GM19324 (cell line): Measurements from ENCODE around the gene EXOSC2.
A peak's percentile ranks its signal among the peaks of the same experiment; 100 is the strongest.

Source experiments
- ATAC-seq: cut with Tn5 transposase; IDR thresholded peaks from one replicate; pipeline ENCODE4 v1.9.1; 2021; ENCODE audit warnings: mild to moderate bottlenecking, moderate library complexity; ENCODE audit not compliant: unreplicated experiment, low FRiP score

Gene EXOSC2

DNA sequence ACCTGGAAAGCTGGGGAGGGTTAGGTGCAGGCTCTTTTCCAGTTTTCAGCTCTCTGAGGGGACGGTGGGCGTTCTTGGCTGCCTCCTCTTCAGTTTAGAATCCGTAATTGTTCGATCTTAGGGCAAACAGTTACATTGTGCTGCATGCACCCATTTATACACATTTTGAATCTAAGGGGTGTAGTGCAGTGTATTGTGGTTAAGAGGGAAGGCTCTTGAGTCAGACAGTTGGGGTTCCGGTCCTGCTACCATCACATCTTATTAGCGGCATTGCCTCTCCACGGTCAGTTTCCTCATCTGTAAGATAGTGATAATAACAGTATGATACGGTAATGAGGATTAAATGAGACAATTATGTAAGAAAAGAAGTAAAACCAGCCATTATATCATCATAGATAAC is 625 bp downstream of the EXOSC2 start:
- ATAC-seq, result no peak

DNA sequence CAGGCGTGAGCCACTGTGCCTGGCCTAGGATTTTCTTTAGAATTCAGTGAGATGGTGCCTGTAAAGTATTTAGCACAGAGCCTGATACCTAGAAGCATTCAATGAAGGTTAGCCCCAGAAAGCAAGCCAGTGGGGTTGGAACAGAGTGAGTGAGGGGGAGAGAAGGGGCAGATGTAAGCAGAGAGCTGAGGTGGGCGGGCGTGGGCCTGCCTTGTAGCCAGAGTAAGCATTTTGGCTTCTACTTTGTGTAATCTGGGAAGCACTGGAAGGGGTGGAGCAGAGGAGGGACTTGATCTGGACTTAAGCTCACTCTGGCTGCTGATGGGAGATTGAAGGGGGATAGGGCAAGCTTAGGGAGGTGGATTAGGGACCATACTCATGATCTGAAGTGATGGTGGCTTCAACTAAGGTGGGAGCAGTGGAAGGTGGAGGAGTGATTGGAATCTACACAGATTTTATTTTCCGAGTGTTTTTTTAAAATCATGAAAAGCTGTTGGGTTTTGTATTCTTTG is 2.6 kb downstream of the EXOSC2 start:
- no peak for ATAC-seq

DNA sequence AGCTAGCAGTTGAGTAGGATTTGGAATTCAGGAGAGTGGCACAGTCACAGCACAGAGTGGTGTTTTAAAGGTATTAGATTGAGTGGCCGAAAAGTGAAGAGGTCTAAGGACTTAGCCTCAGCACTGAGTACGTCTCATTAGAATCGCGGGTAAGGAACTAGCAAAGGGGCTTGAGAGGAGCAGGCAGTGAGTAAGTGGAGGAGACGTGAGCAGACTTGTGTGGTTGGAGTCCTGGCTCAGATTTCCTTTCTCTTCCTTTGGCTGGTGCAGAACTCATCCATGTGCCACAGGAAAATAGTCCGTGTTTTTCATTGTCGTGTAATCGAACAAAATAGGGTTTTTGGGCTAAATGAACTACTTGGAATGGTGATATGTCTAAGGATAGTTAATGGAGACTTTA is 3.4 kb downstream of the EXOSC2 start:
- ATAC-seq, result no peak

- ATAC-seq, result no peak
Observed at GRCh38 chr9:130698514-130698913, 4.9 kb downstream of the EXOSC2 start.

DNA sequence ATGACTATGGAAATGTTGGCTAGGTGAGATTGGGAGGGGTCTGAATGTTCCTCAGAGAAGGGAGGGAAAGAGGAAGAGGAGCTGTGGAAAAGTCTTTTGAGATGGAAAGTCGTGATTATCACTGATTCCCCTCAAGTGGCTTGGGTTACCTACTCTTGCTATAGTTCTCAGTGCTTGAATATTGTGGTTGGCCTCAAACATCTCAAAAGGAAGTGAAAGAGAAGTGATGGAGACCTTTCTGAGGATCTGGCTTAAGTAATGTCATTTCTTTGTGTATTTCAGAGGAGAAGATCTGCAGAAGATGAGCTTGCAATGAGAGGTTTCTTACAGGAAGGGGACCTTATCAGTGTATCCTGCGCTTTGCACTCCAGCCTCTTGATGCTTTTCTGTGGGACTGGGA is 5.5 kb downstream of the EXOSC2 start:
- no peak for ATAC-seq

DNA sequence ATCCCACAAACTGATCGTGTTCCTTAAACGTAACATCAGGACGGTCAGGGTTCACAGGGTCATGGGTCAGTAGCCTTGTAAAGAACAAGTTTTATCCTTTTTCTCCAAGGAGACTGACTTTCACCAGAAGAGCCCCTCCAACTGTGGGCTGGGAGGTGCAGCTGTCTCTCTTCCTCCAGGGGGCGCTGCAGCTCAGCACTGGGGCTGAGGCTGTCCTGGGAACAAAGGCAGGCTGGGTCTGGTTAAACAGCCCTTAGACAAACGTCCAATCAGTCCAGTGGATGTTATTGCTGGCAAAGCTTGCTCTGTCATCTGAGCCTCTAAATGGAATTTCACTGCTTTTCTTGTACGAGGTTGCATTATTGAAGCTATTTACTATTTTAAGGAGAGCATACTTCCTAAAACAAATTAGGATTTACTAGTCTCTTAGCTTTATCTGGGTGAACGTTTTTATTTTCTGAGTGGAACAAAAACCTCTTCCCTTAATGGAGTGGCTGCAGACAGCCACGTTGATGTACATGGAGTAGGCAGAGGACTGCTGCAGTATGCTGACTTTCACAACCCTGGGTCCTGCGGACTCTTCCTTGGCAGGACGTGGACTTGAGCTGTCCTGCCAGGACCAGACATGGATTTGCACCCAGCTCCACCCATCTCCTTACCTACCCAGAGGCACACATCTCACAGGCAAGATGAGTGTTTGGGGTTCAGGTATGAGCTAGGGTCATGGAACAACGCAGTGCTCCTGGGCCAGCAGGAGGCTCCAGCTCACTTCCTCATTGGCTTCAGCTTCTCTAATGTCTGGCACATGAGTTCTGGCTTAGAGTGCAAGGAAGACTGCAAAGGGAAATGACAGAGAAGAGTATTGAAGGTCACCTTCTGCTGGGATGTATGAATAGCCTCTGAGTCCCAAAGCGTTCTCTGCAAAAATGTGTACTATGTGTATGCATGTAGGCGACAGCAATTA is 7.8 kb downstream of the EXOSC2 start:
- ATAC-seq, result no peak

DNA sequence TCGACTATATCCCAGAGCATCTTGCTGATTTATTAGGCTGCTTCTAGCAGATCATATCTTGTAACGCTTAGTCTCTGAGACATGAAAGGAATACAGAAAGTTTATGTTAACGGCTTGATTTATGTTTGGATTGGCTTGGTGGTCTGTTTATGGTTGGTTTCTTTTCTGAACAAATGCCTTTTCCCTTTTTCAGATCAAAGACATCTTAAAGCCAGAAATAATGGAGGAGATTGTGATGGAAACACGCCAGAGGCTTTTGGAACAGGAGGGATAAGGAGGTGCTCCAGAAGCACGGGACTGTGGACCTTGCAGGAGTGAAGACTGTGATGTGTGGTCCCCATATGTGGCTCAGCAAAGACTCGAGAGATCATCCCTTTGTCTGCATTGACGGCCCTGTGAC is 9.9 kb downstream of the EXOSC2 start:
- no peak for ATAC-seq

DNA sequence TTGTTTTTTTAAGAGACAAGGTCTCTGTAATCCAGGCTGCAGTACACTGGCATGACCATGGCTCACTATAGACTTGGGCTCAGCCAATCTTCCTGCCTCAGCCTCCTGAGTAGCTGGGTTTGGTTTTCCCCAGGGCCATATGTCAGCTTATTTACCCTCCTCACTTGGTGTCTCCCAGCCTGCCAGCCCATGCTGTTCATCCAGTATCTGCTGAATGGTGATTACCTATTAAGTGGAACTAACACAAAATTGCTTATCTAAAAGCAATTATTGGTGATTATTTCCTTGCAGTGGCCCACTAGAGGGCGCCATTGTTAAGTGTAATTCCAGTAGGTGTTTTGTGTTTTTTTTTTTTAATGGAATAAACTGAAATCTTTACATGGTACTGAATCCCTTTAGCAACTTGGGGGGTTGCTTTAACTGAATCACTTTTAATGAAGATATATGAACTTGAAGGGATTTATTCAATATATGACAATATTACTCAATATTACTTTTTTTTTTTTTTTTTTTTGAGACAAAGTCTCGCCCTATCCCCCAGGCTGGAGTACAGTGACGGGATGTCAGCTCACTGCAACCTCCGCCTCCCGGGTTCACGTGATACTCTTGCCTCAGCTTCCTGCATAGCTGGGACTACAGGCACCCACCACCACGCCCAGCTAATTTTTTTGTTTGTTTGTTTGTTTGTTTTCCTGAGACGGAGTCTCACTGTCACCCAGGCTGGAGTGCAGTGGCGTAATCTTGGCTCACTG is 13.8 kb downstream of the EXOSC2 start:
- ATAC-seq, result no peak

- ATAC-seq, result no peak
Observed at GRCh38 chr9:130710822-130711352, 17.3 kb downstream of the EXOSC2 start.

DNA sequence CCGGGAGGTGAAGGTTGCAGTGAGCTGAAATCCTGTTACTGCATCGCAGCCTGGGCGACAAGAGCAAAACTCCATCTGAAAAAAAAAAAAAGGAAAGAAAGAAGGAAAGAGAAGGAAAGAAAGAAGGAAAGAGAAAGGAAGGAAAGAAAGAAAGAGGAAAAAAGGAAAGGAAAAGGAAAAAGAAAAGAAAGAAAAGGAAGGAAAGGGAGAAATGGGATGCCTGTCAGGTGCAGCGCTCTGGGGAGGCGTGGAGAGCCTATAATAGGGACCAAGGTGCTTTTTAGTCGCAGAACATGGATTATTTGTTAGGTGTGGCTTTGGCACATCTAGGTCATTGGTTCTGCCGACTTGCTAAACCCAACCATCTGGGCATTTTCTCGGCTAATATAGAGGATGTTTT is 17.9 kb downstream of the EXOSC2 start:
- no peak for ATAC-seq

DNA sequence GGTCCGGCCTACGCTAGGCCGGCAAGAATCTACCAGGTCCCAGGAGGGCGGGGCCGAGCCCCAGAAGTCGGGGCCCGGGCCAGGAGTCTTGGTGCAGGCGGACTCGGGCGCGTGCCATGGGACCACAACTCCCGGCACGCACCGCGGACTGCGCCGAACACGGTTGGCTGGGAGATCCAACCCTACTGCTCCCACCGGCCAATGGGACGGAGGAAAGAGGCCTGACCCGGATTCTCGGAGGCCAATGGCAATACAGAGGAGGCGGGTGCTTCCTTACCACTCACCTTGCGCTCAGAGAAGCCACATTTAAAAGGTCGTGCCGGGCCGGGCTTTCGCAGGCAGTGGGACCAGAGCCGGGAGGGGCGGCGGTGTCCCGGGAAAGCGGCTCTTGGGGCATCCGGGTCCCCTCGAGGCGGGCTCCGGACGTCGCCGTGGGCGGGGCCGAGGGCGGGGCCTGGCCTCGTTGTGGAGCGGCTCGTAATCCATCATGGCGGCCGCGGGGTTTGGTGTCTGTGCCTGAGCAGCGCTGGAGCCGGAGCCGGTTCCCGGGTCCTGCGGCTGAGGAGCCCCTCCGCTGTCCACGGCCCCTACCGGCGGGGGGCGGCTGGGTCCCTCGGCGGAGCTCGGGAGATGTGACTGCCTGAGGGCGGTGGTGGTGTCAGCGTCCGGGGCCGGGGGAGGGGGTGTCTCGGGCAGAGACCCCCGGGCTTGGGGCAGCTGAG is 19.1 kb downstream of the EXOSC2 start:
- ATAC-seq, result peak; percentile 98

DNA sequence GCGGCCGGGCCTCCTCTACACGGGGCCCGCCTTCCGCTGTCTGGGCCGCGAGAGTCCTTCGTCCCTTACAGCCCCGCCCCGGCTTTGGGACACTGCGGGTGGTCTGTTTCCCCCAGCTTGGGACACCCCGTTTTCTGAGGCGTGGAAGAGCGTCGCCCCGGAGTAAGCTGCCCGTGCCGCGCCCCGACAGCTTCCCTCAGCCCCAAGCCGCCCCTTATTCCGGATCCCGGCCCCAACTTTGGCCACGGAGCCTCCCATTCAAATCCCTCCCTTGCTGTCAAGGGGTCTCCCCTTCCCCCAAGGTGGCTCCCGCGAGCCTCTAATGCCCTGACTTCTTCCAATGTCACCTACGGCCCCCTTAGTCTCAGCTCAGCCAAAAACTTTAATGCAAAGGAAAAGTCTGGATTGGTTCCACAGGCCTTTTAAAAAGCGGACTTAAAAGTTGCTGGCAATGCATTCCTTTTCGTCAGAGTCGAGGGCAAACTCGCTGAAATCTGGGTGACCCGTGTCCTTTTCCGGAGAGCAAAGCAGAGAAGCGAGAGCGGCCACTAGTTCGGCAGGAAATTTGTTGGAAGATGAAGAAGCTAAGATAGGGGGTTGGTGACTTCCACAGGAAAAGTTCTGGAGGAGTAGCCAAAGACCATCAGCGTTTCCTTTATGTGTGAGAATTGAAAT is 19.8 kb downstream of the EXOSC2 start:
- no peak for ATAC-seq

- no peak for ATAC-seq
Observed at GRCh38 chr9:130714586-130715110, 21.1 kb downstream of the EXOSC2 start.

- ATAC-seq, result no peak
Observed at GRCh38 chr9:130715270-130715669, 21.7 kb downstream of the EXOSC2 start.

- no peak for ATAC-seq
Observed at GRCh38 chr9:130718562-130718961, 25.0 kb downstream of the EXOSC2 start.

GRCh38 chr9:130720762-130721161 is 27.2 kb downstream of the EXOSC2 start:
- ATAC-seq, result no peak

DNA sequence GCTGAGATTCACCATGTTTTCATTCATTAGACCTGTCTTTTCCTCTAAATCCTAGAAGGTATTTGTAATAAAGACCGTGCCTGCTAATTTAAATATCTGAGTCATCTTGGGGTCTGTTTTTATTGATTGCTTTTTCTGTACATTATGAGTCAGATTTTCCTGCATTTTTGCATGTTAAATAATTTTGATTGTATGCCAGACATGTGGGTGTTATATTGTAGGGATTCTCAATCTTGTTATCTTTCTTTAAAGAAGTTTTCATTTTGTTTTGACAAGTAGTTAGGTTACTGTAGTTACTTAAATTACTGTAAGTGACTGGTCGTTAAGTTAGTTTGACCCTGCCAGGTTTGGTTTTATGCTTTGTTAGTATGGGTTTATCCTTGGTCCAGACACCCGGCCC is 35.1 kb downstream of the EXOSC2 start:
- no peak for ATAC-seq

- no peak for ATAC-seq
Observed at GRCh38 chr9:130729145-130729544, 35.6 kb downstream of the EXOSC2 start.

DNA sequence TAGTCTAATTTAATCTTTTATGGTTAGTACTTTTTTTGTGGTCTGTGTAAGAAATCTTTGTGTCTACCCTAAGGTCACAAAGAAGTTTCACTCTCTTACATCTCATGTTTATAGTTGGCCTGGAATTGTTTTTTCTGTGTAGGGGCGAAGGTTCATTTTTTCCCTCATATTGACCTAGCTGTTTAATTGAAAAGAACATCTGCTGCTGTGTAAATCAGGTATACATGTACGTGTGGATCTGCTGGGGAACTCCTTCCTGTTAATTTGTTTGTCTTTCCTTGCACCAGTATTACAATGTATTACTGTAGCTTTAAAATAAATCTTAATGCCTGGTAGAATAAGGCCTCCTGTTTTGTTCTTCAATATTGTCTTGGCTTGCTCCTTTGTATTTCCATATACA is 37.8 kb downstream of the EXOSC2 start:
- ATAC-seq, result no peak

DNA sequence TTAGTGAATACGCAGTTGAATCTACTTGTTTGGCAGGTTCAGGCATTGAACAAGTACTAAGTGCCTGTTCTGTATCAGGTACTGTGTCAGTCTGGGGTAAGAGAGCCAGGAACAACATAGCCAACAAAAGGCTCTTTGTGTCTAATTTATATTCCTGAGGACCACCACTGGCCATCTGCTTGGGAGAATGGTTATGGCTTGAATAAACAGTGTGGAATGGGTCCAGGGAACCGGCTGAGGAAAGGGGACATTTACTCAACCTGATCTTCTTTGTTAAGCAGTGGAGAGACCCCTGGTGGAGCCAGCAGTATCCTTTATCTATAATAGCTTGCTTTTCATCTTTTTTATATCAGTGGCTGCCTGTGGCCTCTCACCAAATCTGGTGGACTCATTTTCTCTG is 38.6 kb downstream of the EXOSC2 start:
- no peak for ATAC-seq
